Measurements from ENCODE around the gene SLC9B1.

DNA sequence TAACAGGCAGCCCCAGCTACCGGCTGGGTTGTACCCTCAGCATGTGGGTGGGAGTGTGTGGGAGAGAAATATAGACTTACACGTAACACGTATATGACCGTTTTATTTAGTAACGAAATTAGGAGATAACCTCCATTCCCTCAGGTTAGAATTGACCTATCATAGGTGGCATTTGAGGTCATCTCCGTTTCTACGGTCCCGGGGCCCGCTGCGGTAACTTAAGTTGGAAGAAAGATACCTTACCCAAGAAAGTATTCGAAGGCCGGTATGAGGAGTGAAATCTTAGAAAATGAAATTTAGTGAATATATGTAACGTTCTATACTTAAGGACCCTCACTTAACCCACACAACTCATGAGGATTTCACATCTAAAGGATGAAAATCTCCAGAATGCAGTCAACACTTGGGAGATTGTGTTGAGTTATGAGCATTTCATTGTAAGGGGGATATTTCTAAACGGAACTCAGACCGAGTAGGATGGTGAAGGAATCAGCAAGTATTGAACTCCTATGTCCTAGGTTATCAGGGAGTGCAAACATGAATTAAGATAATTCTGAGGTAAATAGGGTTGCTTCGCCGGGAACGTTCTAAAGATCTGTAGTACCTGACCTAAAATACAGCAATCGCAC, 149.8 kb downstream of the SLC9B1 start:
- TF ChIP-seq POLR2A (IDR thresholded peaks at IDR 0.05) (no peak), EP300 (IDR thresholded peaks at IDR 0.05) (no peak)
- TF ChIP-seq, protein P1, sequence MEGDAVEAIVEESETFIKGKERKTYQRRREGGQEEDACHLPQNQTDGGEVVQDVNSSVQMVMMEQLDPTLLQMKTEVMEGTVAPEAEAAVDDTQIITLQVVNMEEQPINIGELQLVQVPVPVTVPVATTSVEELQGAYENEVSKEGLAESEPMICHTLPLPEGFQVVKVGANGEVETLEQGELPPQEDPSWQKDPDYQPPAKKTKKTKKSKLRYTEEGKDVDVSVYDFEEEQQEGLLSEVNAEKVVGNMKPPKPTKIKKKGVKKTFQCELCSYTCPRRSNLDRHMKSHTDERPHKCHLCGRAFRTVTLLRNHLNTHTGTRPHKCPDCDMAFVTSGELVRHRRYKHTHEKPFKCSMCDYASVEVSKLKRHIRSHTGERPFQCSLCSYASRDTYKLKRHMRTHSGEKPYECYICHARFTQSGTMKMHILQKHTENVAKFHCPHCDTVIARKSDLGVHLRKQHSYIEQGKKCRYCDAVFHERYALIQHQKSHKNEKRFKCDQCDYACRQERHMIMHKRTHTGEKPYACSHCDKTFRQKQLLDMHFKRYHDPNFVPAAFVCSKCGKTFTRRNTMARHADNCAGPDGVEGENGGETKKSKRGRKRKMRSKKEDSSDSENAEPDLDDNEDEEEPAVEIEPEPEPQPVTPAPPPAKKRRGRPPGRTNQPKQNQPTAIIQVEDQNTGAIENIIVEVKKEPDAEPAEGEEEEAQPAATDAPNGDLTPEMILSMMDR (IDR thresholded peaks at IDR 0.05): no peak
